Stimulated activated CD8-positive, alpha-beta memory T cell treated with anti-CD3 and anti-CD28 coated beads, Interleukin-15, amount 100 ng/mL, for 48 hours (primary cell): ENCODE results near the gene FHIP2A.
"Not testable (repeated sequence)": the region's sequence is repeated elsewhere in the genome, so short reads cannot be mapped to it uniquely, and the experiment has no call there.

Experiments used
- DNase-seq, 2 donors: peaks; one replicate each; pipeline ENCODE4 v3.0.0-alpha.2; 2020; ENCODE audit warnings: low read depth in 2 of 2

The FHIP2A gene, protein sequence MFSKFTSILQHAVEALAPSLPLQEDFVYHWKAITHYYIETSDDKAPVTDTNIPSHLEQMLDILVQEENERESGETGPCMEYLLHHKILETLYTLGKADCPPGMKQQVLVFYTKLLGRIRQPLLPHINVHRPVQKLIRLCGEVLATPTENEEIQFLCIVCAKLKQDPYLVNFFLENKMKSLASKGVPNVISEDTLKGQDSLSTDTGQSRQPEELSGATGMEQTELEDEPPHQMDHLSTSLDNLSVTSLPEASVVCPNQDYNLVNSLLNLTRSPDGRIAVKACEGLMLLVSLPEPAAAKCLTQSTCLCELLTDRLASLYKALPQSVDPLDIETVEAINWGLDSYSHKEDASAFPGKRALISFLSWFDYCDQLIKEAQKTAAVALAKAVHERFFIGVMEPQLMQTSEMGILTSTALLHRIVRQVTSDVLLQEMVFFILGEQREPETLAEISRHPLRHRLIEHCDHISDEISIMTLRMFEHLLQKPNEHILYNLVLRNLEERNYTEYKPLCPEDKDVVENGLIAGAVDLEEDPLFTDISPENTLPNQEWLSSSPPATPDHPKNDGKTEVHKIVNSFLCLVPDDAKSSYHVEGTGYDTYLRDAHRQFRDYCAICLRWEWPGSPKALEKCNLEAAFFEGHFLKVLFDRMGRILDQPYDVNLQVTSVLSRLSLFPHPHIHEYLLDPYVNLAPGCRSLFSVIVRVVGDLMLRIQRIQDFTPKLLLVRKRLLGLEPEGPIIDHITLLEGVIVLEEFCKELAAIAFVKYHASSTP

DNA sequence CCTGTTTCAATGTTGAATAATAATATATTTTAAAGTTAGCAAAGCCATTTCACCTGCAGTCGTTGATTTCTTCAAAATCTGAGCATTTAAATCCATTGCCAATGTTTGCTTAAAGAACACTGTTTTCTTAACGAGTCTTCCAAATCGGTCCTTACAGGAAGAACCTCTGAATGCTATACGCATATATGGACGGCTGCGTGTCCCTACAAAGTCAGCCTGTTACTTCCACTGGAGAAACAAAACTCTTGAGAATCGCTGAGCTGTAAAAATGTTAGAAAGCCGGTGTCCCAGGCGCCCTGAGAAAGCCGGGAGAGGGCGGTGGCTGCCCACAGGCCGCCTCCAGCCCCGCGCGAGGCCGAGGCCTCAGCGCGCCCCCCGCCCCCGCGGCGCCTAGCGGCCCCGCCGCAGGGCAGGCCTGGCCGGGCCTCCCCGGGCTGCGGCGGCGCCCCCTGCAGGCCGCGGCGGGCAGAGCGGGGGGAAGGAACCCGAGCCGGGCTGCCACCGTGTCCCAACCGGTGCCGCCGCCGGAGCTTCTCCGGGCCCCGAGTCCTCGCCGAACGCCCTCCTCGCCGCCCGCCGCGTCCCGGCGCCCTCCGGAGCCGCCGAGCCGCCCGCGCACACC, at the start of gene FHIP2A:
TSS of gene FHIP2A (plus strand) at position 488 of the 622 bp plus-strand sequence. CDS start 299 bp downstream, outside the sequence.
- DNase-seq: peak; percentile 77 to 80

DNA sequence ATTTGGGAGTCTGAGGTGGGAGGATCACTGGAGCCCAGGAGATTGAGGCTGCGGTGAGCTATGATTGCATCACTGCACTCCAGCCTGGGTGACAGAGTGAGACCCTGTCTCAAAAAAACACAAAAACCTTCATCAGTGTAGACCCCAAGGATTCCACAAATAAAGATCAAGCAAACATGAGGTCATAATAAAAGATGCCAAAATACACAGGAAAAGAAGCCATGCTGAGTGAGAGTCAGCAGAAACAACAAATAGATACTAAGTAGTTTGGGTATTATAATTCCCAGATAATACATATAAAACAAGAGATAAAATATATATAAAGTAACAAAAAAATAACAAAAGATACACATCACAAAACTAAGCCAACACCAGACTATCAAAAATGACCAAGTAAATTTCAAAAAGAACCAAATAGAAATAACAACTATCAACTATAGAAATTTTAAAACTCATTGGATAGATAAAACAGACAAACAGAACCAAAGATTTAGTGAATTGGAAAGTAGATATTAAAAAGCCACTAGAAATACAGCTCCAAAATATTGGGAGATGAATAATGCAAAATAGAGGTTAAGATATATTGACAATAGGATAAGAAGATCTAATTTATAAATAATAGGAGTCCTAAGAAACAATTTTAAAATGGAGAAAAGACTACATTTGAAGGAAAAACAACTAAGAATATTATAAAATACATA, 48.9 kb upstream of the FHIP2A start:
- no peak for DNase-seq

DNA sequence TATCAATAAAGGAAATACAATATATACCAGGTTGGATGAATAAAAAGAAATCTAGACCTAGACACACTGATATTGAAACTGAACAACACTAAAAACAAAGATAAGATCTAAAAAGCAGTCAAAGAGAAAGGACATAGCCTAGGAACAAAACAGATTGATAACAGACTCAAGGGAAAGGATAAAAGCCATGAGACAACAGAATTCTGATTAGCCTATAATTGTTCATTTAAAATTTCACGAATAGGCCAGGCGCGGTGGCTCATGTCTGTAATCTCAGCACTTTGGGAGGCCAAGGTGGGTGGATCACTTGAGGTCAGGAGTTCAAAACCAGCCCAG, 48.4 kb upstream of the FHIP2A start:
- DNase-seq: no peak

DNA sequence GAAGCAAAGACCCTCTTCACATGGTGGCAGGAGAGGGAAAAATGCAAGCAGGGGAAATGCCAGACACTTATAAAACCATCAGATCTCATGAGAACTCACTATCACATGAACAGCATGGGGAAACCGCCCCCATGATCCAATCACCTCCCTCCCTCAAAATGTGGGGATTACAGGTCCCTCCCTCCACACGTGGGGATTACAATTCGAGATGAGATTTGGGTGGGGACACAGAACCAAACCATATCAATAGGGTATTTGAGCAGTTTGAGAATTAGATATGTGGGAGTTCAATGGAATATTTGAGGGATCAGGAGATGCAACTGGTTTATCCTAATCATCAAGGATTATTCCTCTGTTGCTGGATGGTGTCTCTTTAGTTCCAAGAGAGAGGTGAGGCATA, 46.5 kb upstream of the FHIP2A start:
- not testable (repeated sequence) for DNase-seq

DNA sequence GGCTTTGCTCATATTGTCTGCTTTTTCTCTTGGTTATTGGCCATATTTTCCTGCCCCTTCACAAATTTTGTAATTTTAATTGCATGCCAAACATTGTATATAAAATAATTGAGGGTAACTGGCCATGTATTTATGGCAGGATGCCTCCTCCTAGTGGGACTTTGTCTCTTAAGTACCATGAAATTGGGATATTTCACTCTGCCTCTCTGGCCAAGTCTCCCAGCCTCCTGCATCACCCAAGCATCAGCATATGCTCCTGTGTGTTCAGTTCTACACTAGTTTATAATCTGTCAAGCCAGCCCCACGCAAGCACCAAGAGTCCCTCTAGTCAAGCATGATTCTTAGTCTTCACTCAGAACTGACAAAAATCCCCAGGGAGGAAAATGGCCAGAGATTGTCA, 44.2 kb upstream of the FHIP2A start:
- DNase-seq: no peak

DNA sequence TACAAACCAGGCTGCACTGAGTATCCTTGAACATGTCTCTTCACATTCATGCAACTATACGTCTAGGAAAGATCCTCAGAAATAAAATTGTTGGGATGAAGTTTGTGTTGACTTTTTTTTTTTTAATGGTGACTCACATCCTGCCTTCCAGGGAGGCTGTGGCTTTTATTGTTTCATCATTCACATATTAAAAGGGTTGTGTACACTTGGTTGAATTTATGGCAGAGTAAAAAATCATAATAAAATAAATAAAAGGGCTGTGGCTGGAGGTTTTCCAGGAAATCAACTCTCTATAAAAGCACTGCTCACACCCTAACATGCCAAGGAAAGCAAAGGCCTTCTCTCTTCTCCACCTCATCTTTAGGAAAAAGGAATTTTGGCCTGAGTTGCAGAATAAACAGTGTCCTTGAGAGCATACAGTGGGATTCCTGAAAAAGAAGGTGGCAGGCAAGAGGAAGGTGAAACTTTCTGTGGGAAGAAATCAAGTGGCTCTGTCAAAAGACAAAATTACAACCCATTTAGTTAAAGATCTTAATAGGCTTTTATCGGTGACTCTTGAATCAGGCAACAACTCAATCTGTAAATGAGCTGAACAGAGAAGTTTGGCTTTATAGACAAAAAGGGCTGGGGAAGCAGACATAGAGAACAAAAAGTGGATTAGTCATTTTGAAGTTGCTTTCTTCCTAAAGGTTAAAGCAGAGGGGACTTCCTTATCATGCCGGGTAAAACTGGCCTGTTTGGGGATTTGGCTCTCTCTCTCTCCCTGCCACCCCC, 41.6 kb upstream of the FHIP2A start:
- no peak for DNase-seq

DNA sequence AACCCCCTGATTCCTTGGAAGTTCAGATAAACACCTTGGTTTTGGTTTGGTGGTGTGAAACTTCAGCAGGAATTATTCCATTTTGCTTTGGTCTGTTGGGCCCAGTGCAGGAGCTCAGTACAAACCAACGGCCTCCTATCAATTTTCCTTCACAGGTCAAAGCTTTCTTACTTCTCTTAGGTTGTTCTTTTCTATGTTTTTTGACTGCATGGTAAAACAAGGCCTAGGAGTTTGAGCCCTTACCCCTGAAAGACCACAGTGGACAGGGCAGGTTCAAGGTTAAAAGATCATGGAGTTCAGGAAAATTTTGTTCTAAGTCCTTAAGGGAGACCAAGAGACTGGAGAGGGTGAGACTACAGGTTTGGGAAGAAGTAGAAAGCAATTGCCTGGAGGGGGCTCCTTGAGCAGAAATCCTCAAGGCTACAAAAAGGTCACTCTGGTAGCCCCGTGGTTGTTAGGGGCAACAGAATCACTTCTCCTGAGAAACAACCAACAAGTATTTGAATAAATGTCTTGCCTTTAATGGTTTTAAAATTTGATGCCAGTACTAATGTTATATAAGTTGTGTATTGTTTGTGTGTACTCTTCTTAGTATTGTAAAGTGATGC, 40.9 kb upstream of the FHIP2A start:
- DNase-seq: no peak

DNA sequence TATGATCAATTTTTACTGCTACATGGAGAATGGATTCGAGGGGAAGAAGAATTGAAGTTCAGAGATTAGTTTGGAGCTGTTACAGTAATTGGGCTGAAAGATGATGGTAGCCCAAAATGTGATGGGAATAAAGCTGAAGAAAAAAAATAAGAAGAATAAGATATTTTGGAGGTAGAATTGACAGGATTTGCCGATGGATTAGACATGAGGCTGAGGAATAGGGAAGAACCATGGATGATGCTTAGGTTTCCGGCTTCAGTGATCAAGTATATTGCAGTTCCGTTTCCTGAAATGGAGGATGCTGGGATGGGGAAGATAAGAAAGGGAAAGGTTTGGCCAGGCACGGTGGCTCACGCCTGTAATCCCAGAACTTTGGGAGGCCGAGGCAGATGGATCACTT, 38.9 kb upstream of the FHIP2A start:
- no peak for DNase-seq

DNA sequence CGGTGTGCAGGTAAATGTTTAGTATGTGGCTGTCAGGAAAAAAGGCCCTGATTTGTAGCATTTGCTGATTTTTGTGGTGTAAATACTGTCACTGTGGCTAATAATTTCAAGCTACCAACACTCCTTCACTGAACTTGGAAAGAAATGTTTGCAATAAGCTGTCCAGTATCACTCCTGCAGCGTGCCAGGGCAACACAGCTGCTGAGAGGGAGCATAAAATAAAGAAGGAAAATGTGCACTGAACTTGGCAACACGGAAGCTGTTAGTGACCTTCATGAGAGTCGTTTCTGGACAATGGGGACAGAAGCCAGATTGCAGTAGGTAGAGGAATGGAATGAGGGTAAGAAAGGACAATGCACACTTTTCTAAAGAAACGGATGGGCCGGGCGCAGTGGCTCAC, 37.9 kb upstream of the FHIP2A start:
- no peak for DNase-seq

DNA sequence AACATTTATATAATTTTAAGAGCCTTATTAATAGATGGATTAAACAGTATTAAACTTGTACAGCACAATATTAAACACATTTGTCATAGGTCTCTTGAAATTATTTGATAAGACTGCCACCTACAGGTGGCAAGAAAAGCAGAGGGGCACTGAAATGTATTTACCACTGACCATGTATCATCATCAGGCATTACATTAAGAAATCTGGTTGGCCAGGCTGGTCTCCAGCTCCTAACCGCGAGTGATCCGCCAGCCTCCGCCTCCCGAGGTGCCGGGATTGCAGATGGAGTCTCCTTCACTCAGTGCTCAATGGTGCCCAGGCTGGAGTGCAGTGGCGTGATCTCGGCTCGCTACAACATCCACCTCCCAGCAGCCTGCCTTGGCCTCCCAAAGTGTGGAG, 35.1 kb upstream of the FHIP2A start:
- not testable (repeated sequence) for DNase-seq

DNA sequence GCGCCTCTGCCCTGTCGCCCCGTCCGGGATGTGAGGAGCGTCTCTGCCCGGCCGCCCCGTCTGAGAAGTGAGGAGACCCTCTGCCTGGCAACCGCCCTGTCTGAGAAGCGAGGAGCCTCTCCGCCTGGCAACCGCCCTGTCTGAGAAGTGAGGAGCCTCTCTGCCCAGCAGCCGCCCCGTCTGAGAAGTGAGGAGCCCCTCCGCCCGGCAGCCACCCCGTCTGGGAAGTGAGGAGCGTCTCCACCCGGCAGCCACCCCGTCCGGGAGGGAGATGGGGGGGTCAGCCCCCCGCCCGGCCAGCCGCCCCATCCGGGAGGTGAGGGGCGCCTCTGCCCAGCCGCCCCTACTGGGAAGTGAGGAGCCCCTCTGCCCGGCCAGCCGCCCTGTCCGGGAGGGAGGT, 34.4 kb upstream of the FHIP2A start:
- not testable (repeated sequence) for DNase-seq

DNA sequence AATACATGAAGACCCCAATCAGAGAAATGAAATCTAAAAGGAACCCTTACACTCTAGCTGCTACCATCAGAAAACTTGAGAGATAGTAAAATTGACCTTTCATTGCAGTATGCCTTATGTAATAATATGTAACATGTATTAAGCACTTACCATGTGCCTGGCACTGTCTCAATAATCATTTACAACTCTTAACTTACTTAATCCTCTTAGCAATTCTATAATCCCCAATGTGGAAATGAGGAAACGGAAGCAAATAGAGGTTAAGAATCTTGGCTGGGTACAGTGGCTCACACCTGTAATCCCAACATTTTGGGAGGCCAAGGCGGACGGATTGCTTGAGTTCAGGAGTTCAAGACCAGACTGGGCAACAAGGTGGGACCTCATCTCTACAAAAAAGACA, 29.8 kb upstream of the FHIP2A start:
- no peak for DNase-seq

DNA sequence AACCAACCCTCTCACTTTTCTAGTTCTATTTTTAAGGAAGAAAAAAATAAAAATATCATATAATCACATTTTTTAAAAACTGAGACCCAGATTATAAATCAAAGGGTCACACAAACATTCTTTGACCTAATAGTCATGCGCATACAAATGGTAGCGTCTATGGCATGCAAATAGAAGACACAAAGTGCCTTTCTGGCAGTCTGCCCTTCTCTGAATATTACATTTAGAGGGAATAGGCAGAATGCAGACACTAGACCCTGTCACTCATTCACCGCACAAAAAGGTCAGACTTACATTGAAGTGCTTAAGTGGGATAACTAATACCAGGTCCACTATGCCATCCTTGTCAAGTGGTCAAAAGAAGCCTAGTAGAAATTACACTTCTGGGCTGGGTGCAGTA, 26.5 kb upstream of the FHIP2A start:
- DNase-seq: no peak

DNA sequence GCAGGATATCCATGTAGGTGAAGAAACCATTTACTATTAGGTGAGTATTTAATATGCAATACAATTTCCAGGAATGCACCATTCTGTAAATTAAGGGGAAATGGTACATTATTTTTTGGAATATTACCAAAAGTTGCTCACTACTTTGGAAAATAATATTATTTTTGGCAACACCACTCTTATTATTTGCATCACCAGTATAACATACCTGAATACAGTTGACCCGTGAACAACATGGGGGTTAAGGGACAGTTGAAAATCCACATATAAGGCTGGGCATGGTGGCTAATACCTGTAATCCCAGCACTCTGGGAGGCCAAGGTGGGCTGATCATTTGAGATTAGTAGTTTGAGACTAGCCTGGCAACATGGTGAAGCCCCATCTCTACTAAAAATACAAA, 21.2 kb upstream of the FHIP2A start:
- no peak for DNase-seq

DNA sequence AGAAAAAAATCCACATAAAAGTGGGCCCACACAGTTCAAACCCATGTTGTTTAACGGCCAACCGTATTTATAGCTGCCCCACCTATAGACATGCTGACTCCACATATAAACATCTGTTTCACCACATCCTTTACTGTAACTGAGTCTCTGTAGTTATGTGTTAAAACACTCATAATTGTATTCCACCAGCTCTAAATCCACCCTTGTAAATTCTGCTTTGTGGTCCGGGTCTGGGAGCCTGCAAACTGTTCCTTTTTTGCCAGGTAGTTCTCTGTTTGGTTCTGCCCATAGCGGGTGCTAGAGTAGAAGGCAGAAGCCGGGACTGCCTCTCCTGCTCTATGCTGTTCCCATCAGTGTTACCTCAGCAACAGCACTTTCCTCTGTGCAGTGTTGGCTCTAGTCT, 20.2 kb upstream of the FHIP2A start:
- DNase-seq: no peak

DNA sequence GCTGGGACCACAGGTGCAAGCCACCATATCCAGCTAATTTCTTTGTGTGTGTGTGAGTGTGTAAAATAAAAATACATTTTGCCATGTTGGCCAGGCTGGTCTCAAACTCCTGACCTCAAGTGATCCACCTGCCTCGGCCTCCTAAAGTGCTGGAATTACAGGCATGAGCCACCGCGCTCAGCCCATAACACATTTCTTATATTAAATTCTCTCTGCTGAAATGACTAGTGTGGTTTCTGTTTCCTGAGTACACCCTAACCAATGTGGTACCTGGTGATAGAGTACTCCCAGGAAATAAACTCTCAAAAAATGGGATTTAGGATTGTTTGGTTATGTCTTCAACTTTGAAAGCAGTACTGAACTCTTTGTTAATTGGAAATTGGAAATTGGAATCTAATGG, 19.4 kb upstream of the FHIP2A start:
- DNase-seq: no peak

DNA sequence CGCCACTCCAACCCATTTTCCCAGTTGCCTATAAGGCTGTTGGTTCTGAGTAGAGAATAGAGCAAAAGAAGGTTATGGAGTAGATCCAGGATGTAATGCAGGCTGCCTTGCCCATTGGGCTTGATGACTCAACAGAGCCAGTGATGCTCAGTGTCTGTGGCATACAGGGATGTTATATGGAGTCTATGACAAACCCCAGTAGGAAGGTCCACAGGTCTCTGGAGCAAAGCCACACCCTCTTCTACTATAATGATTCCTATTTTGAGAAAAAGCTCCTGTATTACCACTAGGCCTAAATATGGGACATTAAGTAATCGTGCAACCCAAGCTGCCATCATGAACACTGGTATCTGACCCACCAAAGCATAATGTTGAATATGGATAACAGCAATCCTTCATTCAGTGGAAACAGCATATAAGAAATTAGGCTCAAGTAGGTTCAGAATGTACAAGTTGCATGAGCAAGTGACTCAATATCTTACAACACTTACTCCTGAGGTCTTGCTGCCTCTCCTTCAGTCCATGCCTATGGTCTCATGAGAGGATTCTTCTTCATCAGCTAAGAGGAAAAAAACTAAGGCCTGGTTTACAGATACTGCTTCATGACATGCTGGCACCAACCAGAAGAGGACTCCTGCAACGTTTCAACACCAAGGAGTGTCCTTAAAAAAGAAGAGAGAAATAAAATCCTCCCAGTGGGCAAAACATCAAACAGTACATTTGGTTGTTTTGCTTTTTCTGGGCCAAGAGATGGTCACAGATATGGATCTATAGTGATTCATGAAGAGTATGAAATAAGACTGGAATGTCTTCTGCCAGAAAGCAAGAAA, 14.8 kb upstream of the FHIP2A start:
- DNase-seq: no peak

DNA sequence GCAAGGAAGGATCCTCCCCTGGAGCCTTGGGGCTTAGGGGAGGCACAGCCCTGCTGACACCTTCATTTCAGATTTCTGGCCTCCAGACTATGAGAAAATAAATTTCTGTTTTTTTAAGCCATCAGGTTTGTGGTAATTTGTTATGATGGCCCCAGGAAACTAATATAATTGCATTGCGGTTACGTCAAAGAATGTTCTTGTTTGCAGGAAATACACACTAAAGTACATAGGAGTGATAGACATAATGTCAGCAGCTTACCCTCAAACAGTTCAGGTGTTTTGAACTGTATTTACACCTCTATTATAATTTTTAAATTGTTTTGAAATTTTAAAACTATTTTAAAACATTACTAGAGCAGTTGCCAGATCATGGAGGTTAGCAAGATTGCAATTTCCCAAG, 12.6 kb upstream of the FHIP2A start:
- DNase-seq: no peak

DNA sequence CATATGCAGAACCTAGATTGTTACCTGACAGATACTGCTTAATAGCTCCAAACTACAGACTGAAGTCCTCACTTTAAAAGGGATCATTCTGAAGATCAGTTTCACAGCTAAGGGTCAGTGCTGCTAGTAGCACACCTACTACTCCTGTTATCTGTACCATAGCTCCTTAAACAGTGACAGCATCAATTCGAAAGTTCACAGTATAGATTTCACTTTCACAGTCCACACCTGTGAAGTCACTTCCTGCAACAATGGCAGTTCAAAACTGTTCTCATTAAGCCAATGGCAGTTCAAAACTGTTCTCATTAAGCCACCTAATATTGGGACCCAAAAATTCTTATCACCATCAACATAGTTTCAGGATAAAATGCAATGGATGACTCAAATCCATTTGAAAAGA, 10.7 kb upstream of the FHIP2A start:
- no peak for DNase-seq

DNA sequence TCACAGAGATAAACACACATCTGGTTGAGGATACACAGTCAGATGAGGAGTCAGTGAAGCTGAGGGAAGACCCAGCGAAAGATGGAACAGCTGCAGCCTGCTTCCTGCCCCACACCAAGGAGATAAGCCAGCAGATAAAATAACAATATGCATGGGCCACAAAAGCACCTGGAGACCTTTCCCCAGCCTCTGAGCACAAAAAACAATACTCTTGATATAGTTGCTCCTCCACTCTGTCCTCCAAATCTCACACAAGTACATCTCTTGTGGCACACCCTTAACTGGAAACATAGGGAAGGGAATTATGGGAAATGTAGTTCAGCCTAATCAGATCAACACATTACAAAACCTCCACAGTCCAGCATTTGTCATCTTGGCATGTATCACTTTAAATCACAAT, 9.7 kb upstream of the FHIP2A start:
- no peak for DNase-seq
